ENCODE measurements around the gene PODXL.

DNA sequence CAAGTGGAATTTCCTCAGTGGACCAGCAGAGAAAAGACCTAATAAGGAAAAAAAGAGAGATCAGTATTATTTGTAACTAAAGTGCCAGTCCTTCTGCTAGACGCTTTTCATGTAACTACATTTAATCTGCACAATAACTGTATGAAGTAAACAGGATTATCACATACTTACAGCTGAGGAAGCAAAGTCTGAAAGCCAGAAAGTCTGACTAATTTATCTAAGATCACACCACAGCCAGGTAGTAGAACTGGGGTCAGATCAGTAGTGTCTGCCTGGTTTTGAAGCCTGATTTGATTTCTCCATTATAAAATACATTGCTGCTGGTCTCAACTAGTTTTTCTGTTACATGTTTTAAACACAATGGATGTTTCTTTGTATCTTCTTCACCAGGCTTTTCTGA lies 69.2 kb downstream of the PODXL start:
- TF ChIP-seq CTCF (IDR thresholded peaks at IDR 0.05; ENCODE audit: insufficient read depth, low read length) = no peak
- TF ChIP-seq POLR2AphosphoS5 (IDR thresholded peaks at IDR 0.05; ENCODE audit: low read depth) = no peak
